SK-N-SH (cell line): ENCODE data around the gene C16orf92. TPM values are rescaled to one million over a fixed set of nuclear protein-coding genes. Genes with fewer than 3 reads are reported as not detected.
A peak's percentile ranks its signal among the peaks of the same experiment; 100 is the strongest.

Source experiments
- CTCF ChIA-PET: fragments of 300-600, 350-600 bp; formaldehyde crosslinking; extraction: SDS; loops from one replicate; lab custom pipeline; 2021; lab: Yijun Ruan, JAX
- POLR2A ChIA-PET: fragments of 350-600 bp; sonication (Branson Sonifier 250); formaldehyde crosslinking; extraction: SDS; loops from one replicate; lab custom pipeline; 2020; ENCODE audit warnings: antibody characterized with exemption, inconsistent platforms; lab: Yijun Ruan, JAX
- DNase-seq: peaks from one replicate; pipeline ENCODE4 v3.0.0; 2012
- H2AFZ ChIP-seq: fragments of 200-600 bp; sonication (generic); 2 replicates; pipeline ENCODE4 v1.8.1; 2016; ENCODE audit warnings: antibody characterized with exemption, mild to moderate bottlenecking, low read depth
- H3F3A ChIP-seq: fragments of 200-600 bp; sonication (generic); replicated peaks from 2 replicates; pipeline ENCODE3; 2016; ENCODE audit warnings: antibody characterized with exemption, mild to moderate bottlenecking; ENCODE audit not compliant: insufficient read depth
- H3K27ac ChIP-seq, 2 experiments: fragments of 200-500 bp in 1 of 2; fragments of 200-600 bp in 1 of 2; sonication (Bioruptor generic) in 1 of 2; sonication (generic), shearing (Covaris generic) in 1 of 2; 2 replicates each; pipeline versions ENCODE4 v1.5.1 to v1.6.1; 2014 to 2016; ENCODE audit warnings: low read depth in 2 of 2, inconsistent platforms in 1 of 2, low read length in 1 of 2, mild to moderate bottlenecking in 1 of 2, mixed read lengths in 1 of 2
- H3K27me3 ChIP-seq: fragments of 200-600 bp; sonication (generic), shearing (Covaris generic); 2 replicates; pipeline ENCODE4 v1.6.1; 2016; ENCODE audit warnings: mixed run types; ENCODE audit not compliant: insufficient read depth
- H3K36me3 ChIP-seq, 2 experiments: fragments of 200-500 bp in 1 of 2; fragments of 200-600 bp in 1 of 2; sonication (Bioruptor generic) in 1 of 2; sonication (generic) in 1 of 2; replicated peaks in 1 of 2; 2 replicates each; pipeline versions ENCODE3 to v1.5.1; 2014 to 2016; ENCODE audit warnings: low read length in 1 of 2, mild to moderate bottlenecking in 1 of 2; ENCODE audit not compliant: insufficient read depth in 2 of 2, control insufficient read depth in 1 of 2
- H3K4me1 ChIP-seq, 2 experiments: fragments of 200-500 bp in 1 of 2; fragments of 200-600 bp in 1 of 2; sonication (Bioruptor generic) in 1 of 2; sonication (generic), shearing (Covaris generic) in 1 of 2; 2 replicates each; pipeline versions ENCODE4 v1.5.1 to v1.6.1; 2014 to 2016; ENCODE audit warnings: low read depth in 1 of 2, low read length in 1 of 2, mixed run types in 1 of 2; ENCODE audit not compliant: insufficient read depth in 2 of 2, control insufficient read depth in 1 of 2
- H3K4me2 ChIP-seq: fragments of 200-600 bp; sonication (generic), shearing (Covaris generic); 2 replicates; pipeline ENCODE4 v1.6.1; 2017; ENCODE audit warnings: mixed run types
- H3K4me3 ChIP-seq, 2 experiments: fragments of 200-500 bp in 1 of 2; fragments of 200-600 bp in 1 of 2; sonication (Bioruptor generic) in 1 of 2; sonication (generic), shearing (Covaris generic) in 1 of 2; 2 replicates each; pipeline versions ENCODE4 v1.5.1 to v1.8.1; 2014 to 2016; ENCODE audit warnings: low read depth in 2 of 2, inconsistent platforms in 1 of 2, low read length in 1 of 2, mild to moderate bottlenecking in 1 of 2, mixed read lengths in 1 of 2, moderate library complexity in 1 of 2
- H3K79me2 ChIP-seq: fragments of 200-600 bp; sonication (generic); 2 replicates; pipeline ENCODE4 v1.8.1; 2017; ENCODE audit warnings: mild to moderate bottlenecking; ENCODE audit not compliant: insufficient read depth
- H3K9ac ChIP-seq: fragments of 200-600 bp; sonication (generic); 2 replicates; pipeline ENCODE4 v1.6.1; 2017; ENCODE audit warnings: mixed run types
- H3K9me2 ChIP-seq: fragments of 200-600 bp; sonication (generic); 2 replicates; pipeline ENCODE4 v1.6.1; 2017; ENCODE audit warnings: mixed run types
- H3K9me3 ChIP-seq: fragments of 200-600 bp; sonication (generic); 2 replicates; pipeline ENCODE4 v1.6.1; 2017; ENCODE audit warnings: mixed run types, mild to moderate bottlenecking, moderate library complexity
- H4K20me1 ChIP-seq: fragments of 200-600 bp; sonication (generic); 2 replicates; pipeline ENCODE4 v1.6.1; 2017; ENCODE audit warnings: mild to moderate bottlenecking, mixed run types; ENCODE audit not compliant: insufficient read depth
- EZH2phosphoT487 ChIP-seq: fragments of 200-600 bp; sonication (generic); IDR thresholded peaks from 2 replicates; pipeline ENCODE4 v1.6.1; 2017; ENCODE audit warnings: low read depth, mixed run types, mild to moderate bottlenecking, antibody characterized with exemption, moderate library complexity, borderline replicate concordance
- FOSL2 ChIP-seq: IDR thresholded peaks from 2 replicates; pipeline ENCODE4 v1.4.0; 2012; ENCODE audit warnings: low read depth, mild to moderate bottlenecking, moderate library complexity, borderline replicate concordance
- FOXJ3 ChIP-seq: sonication (generic); formaldehyde crosslinking; IDR thresholded peaks from 2 replicates; pipeline ENCODE4 v1.5.1; 2020; ENCODE audit warnings: mild to moderate bottlenecking, missing genetic modification reagents
- FOXM1 ChIP-seq: IDR thresholded peaks from 2 replicates; pipeline ENCODE4 v1.4.0; 2012; ENCODE audit warnings: low read depth, mild to moderate bottlenecking
- GABPA ChIP-seq: IDR thresholded peaks from 2 replicates; pipeline ENCODE4 v1.4.0; 2012; ENCODE audit warnings: low read depth, mild to moderate bottlenecking
- JUND ChIP-seq: IDR thresholded peaks from 2 replicates; pipeline ENCODE4 v1.4.0; 2012
- MXI1 ChIP-seq: IDR thresholded peaks from 2 replicates; pipeline ENCODE4 v1.6.1; 2012; ENCODE audit warnings: mild to moderate bottlenecking, low read depth, low read length, improper control_type of control experiment
- NFIC ChIP-seq: IDR thresholded peaks from 2 replicates; pipeline ENCODE4 v1.4.0; 2012; ENCODE audit warnings: borderline replicate concordance
- PBX3 ChIP-seq: IDR thresholded peaks from 2 replicates; pipeline ENCODE4; 2012
- POLR2AphosphoS5 ChIP-seq: IDR thresholded peaks from 2 replicates; pipeline ENCODE4 v1.6.1; 2012; ENCODE audit warnings: low read depth, low read length
- SMC3 ChIP-seq: IDR thresholded peaks from 2 replicates; pipeline ENCODE4 v1.6.1; 2012; ENCODE audit warnings: low read depth, low read length, improper control_type of control experiment
- TEAD4 ChIP-seq: IDR thresholded peaks from 2 replicates; pipeline ENCODE4 v1.4.0; 2012; ENCODE audit warnings: mild to moderate bottlenecking, borderline replicate concordance; ENCODE audit not compliant: insufficient read depth
- YY1 ChIP-seq: IDR thresholded peaks from 2 replicates; pipeline ENCODE4 v1.4.0; 2012; ENCODE audit warnings: low read depth, mild to moderate bottlenecking
- ZBTB33 ChIP-seq: IDR thresholded peaks from 2 replicates; pipeline ENCODE4 v1.4.0; 2012; ENCODE audit warnings: low read depth, borderline replicate concordance
- WGBS: methylation state at CpG from one replicate; pipeline ENCODE4 v1.1.6; 2017; ENCODE audit warnings: low lambda C conversion rate; 5-methylcytosine and 5-hydroxymethylcytosine counted together
- polyA plus RNA-seq, 3 experiments: library from polyadenylated mRNA; depleted of rRNA; stranded (reverse); fragments of >200 nt; gene quantifications; 2 replicates each; pipeline ENCODE4 v1.2.3, GENCODE V29; 2012
- TF ChIP-seq, protein P1 (sequence below): IDR thresholded peaks from 2 replicates; pipeline ENCODE4 v1.6.1; 2012; ENCODE audit warnings: mild to moderate bottlenecking, low read depth, low read length, moderate library complexity
- TF ChIP-seq, protein P2 (sequence below): fragments of 150-350 bp; IDR thresholded peaks from 2 replicates; pipeline ENCODE4 v1.6.1; 2017; ENCODE audit warnings: antibody characterized with exemption, low read length, low read depth, borderline replicate concordance
- TF ChIP-seq, protein P3 (sequence below): fragments of 150-350 bp; IDR thresholded peaks from 2 replicates; pipeline ENCODE4 v1.6.1; 2016; ENCODE audit warnings: mild to moderate bottlenecking, low read depth, low read length

C16orf92 gene
- polyA plus RNA-seq, 1 of the 3 experiments (the other 2 are of a cell fraction), result not detected

DNA sequence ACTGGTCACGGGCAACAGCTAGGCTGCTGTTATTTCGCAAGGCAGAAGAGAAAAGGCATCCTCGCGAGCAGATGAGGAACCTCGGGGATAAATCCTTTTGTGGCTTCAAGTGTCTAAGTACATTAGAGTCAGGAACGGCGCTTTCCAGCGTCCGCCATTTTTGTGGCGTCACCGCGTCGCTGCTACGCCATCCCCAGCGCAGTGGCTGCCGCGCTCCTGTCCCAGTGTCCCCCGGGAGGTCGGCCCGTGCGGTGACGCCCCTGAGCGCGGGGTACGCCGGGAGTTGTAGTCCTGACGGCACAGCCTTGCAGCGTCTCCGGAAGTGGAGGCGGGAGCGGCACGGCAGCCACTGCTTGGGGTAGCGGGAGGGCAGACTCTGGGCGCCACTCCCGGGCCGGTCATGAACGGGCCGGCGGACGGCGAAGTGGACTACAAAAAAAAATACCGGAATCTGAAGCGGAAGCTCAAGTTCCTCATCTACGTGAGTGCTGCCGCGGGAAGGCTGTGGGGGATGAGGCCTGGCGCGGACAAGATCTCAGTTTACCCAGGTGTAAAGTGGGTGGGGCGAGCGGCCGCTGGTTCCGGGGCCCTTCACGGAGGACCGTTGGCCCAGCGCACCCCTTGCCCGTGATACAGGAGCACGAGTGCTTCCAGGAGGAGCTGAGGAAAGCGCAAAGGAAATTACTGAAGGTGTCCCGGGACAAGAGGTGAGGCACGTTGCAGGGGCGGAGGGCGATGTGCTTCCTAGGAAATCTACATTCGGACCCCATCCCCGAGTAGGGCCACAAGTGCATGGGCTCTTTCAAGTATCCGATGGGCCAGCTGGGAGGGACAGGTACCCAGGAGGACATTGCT, 26.9 kb upstream of the C16orf92 start, which contains the start of gene INO80E (continued):
- no peak for TF ChIP-seq ZBTB33
- no peak for TF ChIP-seq FOXJ3
- TF ChIP-seq FOSL2, result no peak
- no peak for TF ChIP-seq FOXM1
- TF ChIP-seq, protein P1, sequence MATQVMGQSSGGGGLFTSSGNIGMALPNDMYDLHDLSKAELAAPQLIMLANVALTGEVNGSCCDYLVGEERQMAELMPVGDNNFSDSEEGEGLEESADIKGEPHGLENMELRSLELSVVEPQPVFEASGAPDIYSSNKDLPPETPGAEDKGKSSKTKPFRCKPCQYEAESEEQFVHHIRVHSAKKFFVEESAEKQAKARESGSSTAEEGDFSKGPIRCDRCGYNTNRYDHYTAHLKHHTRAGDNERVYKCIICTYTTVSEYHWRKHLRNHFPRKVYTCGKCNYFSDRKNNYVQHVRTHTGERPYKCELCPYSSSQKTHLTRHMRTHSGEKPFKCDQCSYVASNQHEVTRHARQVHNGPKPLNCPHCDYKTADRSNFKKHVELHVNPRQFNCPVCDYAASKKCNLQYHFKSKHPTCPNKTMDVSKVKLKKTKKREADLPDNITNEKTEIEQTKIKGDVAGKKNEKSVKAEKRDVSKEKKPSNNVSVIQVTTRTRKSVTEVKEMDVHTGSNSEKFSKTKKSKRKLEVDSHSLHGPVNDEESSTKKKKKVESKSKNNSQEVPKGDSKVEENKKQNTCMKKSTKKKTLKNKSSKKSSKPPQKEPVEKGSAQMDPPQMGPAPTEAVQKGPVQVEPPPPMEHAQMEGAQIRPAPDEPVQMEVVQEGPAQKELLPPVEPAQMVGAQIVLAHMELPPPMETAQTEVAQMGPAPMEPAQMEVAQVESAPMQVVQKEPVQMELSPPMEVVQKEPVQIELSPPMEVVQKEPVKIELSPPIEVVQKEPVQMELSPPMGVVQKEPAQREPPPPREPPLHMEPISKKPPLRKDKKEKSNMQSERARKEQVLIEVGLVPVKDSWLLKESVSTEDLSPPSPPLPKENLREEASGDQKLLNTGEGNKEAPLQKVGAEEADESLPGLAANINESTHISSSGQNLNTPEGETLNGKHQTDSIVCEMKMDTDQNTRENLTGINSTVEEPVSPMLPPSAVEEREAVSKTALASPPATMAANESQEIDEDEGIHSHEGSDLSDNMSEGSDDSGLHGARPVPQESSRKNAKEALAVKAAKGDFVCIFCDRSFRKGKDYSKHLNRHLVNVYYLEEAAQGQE, result 0 out of 2 replicates have a peak, but pooled peaks have one; percentile 2
- peak; percentile 93 for TF ChIP-seq YY1
- TF ChIP-seq NFIC, result no peak
- TF ChIP-seq, all 33 proteins: peak for 12

- DNase-seq, result no peak
- POLR2A ChIA-PET, result interaction anchor here (1.2 kb wide), 1 partner anchor 9 kb away, joined by 3 read pairs; no protein-coding TSS in a partner anchor
- H3K9ac ChIP-seq, result peak overlapping the region; percentile 90
- H3K27me3 ChIP-seq, result no peaks in the 10 kb centered on the region
- peaks cover 10% of the 10 kb centered on the region for H3F3A ChIP-seq
- WGBS, result 17% methylated on average over 9 of the region's 9 CpGs
- H3K4me3 ChIP-seq, result peak overlapping the region; percentile 87 to 92
- no peaks in the 10 kb centered on the region for H3K9me3 ChIP-seq
- no peaks in the 10 kb centered on the region for H4K20me1 ChIP-seq
- CTCF ChIA-PET, result interaction anchor here (0.8 to 2.8 kb wide), 4 partner anchors 9 to 148 kb away, joined by 4 to 11 read pairs (median 8); partner anchors contain the start of genes DOC2A and TLCD3B
- peaks cover 0 to 14% of the 10 kb centered on the region in 2 experiments; a peak in 1 of 4 replicates for H3K4me1 ChIP-seq
- peak overlapping the region; percentile 97; the same call in 1 of the 2 replicates for H2AFZ ChIP-seq
- H3K79me2 ChIP-seq, result peaks cover 19% of the 10 kb centered on the region; the same call in 1 of the 2 replicates
- peak overlapping the region; percentile 99 for H3K4me2 ChIP-seq
- H3K27ac ChIP-seq, result peak overlapping the region in 1 of 2 experiments; percentile 78; a peak in 1 of 4 replicates
- H3K9me2 ChIP-seq, result no peaks in the 10 kb centered on the region
- H3K36me3 ChIP-seq, result peaks cover 5 to 26% of the 10 kb centered on the region in 2 experiments
- no peak for TF ChIP-seq JUND
- TF ChIP-seq NFIC, result no peak
- TF ChIP-seq TEAD4, result no peak
- TF ChIP-seq POLR2AphosphoS5, result no peak
- TF ChIP-seq PBX3, result no peak
- no peak for TF ChIP-seq MXI1
- no peak for TF ChIP-seq YY1
- TF ChIP-seq SMC3, result no peak
- no peak for TF ChIP-seq GABPA
- TF ChIP-seq, protein P2, sequence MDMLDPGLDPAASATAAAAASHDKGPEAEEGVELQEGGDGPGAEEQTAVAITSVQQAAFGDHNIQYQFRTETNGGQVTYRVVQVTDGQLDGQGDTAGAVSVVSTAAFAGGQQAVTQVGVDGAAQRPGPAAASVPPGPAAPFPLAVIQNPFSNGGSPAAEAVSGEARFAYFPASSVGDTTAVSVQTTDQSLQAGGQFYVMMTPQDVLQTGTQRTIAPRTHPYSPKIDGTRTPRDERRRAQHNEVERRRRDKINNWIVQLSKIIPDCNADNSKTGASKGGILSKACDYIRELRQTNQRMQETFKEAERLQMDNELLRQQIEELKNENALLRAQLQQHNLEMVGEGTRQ, result no peak
- no peak for TF ChIP-seq ZBTB33
- TF ChIP-seq EZH2phosphoT487, result no peak
- TF ChIP-seq, protein P3, sequence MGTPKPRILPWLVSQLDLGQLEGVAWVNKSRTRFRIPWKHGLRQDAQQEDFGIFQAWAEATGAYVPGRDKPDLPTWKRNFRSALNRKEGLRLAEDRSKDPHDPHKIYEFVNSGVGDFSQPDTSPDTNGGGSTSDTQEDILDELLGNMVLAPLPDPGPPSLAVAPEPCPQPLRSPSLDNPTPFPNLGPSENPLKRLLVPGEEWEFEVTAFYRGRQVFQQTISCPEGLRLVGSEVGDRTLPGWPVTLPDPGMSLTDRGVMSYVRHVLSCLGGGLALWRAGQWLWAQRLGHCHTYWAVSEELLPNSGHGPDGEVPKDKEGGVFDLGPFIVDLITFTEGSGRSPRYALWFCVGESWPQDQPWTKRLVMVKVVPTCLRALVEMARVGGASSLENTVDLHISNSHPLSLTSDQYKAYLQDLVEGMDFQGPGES, result no peak
These were observed 26.2 kb upstream of the C16orf92 start for GRCh38 chr16:29996766-29997250.
